Measurements from ENCODE around the gene TMEM62. TPM values are rescaled to one million over a fixed set of nuclear protein-coding genes. Genes with fewer than 3 reads are reported as not detected.
A peak's percentile ranks its signal among the peaks of the same experiment; 100 is the strongest.

TMEM62 gene
- total RNA-seq, 1 donor from 2014 or later: 26.1 TPM

DNA sequence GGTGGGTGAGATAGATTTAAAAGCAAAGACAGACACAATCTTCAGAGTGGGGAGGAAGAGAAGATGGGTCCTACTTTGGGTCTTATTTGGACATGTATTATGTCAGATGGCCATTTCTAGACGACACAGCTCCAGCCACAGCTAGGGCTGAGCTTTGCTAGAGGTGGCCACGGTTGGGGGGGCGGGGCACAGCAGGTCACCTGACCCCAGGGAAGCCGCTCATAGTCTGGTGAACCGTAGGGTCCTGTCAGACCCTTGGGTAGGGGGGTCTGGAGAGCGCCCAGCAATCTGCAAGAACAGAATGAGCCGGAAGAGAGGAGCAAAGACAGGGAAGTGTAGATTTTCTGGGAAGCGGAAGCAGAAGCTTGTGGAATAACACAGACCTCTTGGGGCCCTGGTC is 80.8 kb downstream of the TMEM62 start:
- FAIRE-seq: no peak
- Histone ChIP-seq H3K36me3 (ENCODE audit: control insufficient read depth, insufficient read depth, low read length) (no peaks in the 10 kb centered on the region), H3K4me3 (ENCODE audit: low read depth, low read length) (no peak overlapping the region), H3K27me3 (ENCODE audit: control insufficient read depth, insufficient read depth, low read length) (no peaks in the 10 kb centered on the region)
- TF ChIP-seq, protein P1, sequence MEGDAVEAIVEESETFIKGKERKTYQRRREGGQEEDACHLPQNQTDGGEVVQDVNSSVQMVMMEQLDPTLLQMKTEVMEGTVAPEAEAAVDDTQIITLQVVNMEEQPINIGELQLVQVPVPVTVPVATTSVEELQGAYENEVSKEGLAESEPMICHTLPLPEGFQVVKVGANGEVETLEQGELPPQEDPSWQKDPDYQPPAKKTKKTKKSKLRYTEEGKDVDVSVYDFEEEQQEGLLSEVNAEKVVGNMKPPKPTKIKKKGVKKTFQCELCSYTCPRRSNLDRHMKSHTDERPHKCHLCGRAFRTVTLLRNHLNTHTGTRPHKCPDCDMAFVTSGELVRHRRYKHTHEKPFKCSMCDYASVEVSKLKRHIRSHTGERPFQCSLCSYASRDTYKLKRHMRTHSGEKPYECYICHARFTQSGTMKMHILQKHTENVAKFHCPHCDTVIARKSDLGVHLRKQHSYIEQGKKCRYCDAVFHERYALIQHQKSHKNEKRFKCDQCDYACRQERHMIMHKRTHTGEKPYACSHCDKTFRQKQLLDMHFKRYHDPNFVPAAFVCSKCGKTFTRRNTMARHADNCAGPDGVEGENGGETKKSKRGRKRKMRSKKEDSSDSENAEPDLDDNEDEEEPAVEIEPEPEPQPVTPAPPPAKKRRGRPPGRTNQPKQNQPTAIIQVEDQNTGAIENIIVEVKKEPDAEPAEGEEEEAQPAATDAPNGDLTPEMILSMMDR (IDR thresholded peaks at IDR 0.05; ENCODE audit: insufficient read depth, low read length, severe bottlenecking): no peak
- no peak for DNase-seq (ENCODE audit: low read depth)

- H3K4me3 ChIP-seq (ENCODE audit: low read depth, low read length): no peak overlapping the region
- no peak for DNase-seq (ENCODE audit: low read depth)
- H3K36me3 ChIP-seq (ENCODE audit: control insufficient read depth, insufficient read depth, low read length): no peaks in the 10 kb centered on the region
- no peaks in the 10 kb centered on the region for H3K27me3 ChIP-seq (ENCODE audit: control insufficient read depth, insufficient read depth, low read length)
- TF ChIP-seq, protein P1 (IDR thresholded peaks at IDR 0.05; ENCODE audit: insufficient read depth, low read length, severe bottlenecking): no peak
- no peak for FAIRE-seq
Measured at GRCh38 chr15:43214592-43215295, 81.4 kb downstream of the TMEM62 start.

GRCh38 chr15:43215961-43216360 is 82.6 kb downstream of the TMEM62 start:
- TF ChIP-seq, protein P1 (IDR thresholded peaks at IDR 0.05; ENCODE audit: insufficient read depth, low read length, severe bottlenecking): no peak
- FAIRE-seq: no peak
- Histone ChIP-seq H3K27me3 (ENCODE audit: control insufficient read depth, insufficient read depth, low read length) (no peaks in the 10 kb centered on the region), H3K36me3 (ENCODE audit: control insufficient read depth, insufficient read depth, low read length) (no peaks in the 10 kb centered on the region), H3K4me3 (ENCODE audit: low read depth, low read length) (no peak overlapping the region)
- peak; percentile 74 for DNase-seq (ENCODE audit: low read depth)

DNA sequence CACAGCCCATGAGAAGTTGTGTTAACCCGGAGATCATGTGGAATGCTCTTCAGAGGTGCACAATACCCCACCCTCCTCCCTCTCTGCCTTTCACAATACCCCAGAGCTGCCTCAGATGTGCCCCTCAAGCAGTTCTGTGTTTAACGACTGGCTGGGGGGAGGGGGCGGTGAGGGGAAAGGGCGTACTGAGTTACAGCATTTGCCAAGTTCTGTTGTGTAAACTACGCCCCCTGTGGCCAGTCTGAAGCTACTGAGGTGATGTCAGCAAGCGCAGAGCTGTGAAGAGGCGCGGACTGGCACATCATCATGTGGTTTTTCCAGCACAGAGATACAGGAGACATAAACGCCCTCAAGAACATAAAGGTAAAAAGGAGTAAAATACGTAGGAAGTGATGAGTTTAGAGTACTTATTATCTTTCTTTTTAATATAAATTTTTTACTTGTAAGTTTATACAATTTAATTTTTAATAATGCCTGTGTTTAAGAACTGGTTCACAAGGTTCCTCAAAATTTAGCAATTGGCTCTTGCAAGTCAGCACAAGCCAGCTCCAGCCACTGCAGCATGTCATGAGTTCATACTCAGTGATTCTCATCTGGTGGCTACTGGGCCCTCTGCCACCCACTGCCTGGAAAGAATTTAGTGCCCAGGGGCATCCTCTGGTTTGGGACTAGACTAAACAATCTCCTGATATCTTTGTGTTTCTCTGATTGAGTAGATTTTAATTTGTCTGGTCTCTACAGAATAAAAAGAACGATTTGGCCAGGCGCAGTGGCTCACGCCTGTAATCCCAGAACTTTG is 85.7 kb downstream of the TMEM62 start:
- no peak for FAIRE-seq
- Histone ChIP-seq H3K27me3 (ENCODE audit: control insufficient read depth, insufficient read depth, low read length) (no peaks in the 10 kb centered on the region), H3K36me3 (ENCODE audit: control insufficient read depth, insufficient read depth, low read length) (no peaks in the 10 kb centered on the region), H3K4me3 (ENCODE audit: low read depth, low read length) (no peak overlapping the region)
- peak; percentile 88 for DNase-seq (ENCODE audit: low read depth)
- TF ChIP-seq, protein P1 (IDR thresholded peaks at IDR 0.05; ENCODE audit: insufficient read depth, low read length, severe bottlenecking): peak; percentile 58

DNA sequence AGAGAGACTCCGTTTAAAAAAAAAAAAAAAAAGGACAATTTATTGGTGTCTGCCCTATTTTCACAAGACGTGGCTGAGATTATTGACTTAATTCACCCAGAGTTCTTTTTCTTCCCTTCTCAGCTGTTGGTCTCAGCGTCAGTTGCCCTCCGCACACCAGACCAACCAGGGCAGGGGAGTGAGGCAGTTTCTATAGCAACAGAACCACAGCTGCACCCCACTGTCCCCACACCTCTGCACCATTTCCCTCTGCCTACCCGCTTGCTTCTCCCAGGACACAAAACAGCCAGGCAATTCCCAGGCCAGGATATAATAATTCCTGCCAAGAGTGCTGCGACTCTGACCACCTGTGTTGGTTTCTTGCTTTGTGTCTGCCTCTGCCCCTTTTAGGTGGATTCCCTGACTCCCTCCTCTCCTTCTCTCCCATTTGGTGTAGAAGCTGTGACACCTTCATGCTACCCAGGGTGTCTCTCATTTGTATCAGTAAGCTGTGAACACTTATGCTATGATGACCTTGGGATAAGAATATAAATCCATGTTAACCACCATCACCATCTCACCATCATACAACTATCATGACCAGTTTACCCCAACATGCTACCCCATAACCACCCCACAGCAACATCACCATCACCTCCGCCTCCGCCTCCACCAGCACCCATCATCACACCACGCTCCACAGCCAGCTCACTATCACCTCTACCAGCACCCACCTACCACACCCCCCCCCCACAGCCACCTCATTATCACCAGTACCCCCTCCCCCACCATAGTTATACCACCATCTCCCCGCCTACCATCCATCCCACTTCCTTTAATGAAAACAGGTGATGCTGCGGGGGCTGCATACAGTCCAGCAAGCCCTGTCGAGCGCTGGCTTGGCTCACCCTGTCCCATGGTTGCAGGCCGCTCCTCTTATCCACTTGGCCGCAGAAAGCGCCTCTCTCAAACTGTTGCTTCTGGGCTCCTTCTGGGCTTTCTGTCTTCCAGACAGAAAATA is 86.8 kb downstream of the TMEM62 start:
- no peaks in the 10 kb centered on the region for H3K27me3 ChIP-seq (ENCODE audit: control insufficient read depth, insufficient read depth, low read length)
- TF ChIP-seq, protein P1 (IDR thresholded peaks at IDR 0.05; ENCODE audit: insufficient read depth, low read length, severe bottlenecking): no peak
- no peak for DNase-seq (ENCODE audit: low read depth)
- no peak overlapping the region for H3K4me3 ChIP-seq (ENCODE audit: low read depth, low read length)
- H3K36me3 ChIP-seq (ENCODE audit: control insufficient read depth, insufficient read depth, low read length): no peaks in the 10 kb centered on the region
- no peak for FAIRE-seq
